Activated naive CD4-positive, alpha-beta T cell treated with anti-CD3 and anti-CD28 coated beads, Interleukin-2, amount 10 ng/mL, durations not matched to agents 7 days and 5 days (primary cell): ENCODE data around the gene DSCAML1.

Experiments
- CTCF ChIA-PET: fragments of 350-600 bp; sonication (Branson Sonifier 250); formaldehyde crosslinking; loops from one replicate; lab custom pipeline; 2021; ENCODE audit warnings: antibody characterized with exemption; lab: Charles Lee
- DNase-seq: peaks from one replicate; pipeline ENCODE4 v3.0.0-alpha.2; 2020
- H3K27ac Mint-ChIP-seq: one replicate; pipeline ENCODE4 v1.8.0; 2021; ENCODE audit warnings: mild to moderate bottlenecking, moderate library complexity, mixed read lengths
- H3K27me3 Mint-ChIP-seq: one replicate; pipeline ENCODE4 v1.8.0; 2021; ENCODE audit warnings: mild to moderate bottlenecking, mixed read lengths
- H3K36me3 Mint-ChIP-seq: one replicate; pipeline ENCODE4 v1.8.0; 2021; ENCODE audit warnings: mixed read lengths
- H3K4me1 Mint-ChIP-seq: one replicate; pipeline ENCODE4 v1.8.0; 2021; ENCODE audit warnings: mixed read lengths
- H3K4me3 Mint-ChIP-seq: one replicate; pipeline ENCODE4 v1.8.0; 2021; ENCODE audit warnings: mild to moderate bottlenecking, moderate library complexity, mixed read lengths
- H3K9me3 Mint-ChIP-seq: one replicate; pipeline ENCODE4 v1.8.0; 2021; ENCODE audit warnings: mixed read lengths

DSCAML1 gene

GRCh38 chr11:117385471-117385870 is 411.5 kb downstream of the DSCAML1 start:
- Mint-ChIP-seq H3K27me3 (no peaks in the 10 kb centered on the region), H3K27ac (no peak overlapping the region), H3K4me3 (no peak overlapping the region), H3K4me1 (peaks cover 3% of the 10 kb centered on the region), H3K36me3 (peaks cover 13% of the 10 kb centered on the region), H3K9me3 (no peaks in the 10 kb centered on the region)
- CTCF ChIA-PET: no interaction called here
- no peak for DNase-seq

DNA sequence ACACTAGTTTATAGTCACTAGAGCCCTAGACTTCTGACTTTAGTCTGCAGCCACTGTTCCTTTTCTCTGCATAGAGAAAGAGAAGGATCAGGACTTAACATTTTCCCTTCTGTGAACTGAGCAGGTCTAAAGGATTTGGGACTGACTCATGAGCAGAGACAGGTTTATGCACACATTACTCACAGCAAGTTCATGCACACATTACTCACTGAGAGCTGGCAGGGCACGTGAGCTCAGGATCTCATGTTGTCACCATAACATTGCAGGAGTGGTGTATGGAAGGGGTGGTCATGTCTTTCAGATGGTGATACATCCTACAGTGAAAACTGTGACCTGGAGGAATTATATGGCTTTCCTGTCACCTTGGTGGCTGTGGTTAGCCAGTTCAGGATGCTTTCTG is 413.0 kb downstream of the DSCAML1 start:
- CTCF ChIA-PET: no interaction called here
- Mint-ChIP-seq H3K9me3 (no peaks in the 10 kb centered on the region), H3K4me3 (no peak overlapping the region), H3K27ac (no peak overlapping the region), H3K36me3 (peaks cover 6% of the 10 kb centered on the region), H3K4me1 (peaks cover 3% of the 10 kb centered on the region), H3K27me3 (no peaks in the 10 kb centered on the region)
- no peak for DNase-seq

GRCh38 chr11:117382746-117383145 is 414.3 kb downstream of the DSCAML1 start:
- CTCF ChIA-PET: interaction anchor here (1.4 kb wide), 1 partner anchor 43 kb away, joined by 4 read pairs; no protein-coding TSS in a partner anchor
- no peak overlapping the region for H3K27ac Mint-ChIP-seq

DNA sequence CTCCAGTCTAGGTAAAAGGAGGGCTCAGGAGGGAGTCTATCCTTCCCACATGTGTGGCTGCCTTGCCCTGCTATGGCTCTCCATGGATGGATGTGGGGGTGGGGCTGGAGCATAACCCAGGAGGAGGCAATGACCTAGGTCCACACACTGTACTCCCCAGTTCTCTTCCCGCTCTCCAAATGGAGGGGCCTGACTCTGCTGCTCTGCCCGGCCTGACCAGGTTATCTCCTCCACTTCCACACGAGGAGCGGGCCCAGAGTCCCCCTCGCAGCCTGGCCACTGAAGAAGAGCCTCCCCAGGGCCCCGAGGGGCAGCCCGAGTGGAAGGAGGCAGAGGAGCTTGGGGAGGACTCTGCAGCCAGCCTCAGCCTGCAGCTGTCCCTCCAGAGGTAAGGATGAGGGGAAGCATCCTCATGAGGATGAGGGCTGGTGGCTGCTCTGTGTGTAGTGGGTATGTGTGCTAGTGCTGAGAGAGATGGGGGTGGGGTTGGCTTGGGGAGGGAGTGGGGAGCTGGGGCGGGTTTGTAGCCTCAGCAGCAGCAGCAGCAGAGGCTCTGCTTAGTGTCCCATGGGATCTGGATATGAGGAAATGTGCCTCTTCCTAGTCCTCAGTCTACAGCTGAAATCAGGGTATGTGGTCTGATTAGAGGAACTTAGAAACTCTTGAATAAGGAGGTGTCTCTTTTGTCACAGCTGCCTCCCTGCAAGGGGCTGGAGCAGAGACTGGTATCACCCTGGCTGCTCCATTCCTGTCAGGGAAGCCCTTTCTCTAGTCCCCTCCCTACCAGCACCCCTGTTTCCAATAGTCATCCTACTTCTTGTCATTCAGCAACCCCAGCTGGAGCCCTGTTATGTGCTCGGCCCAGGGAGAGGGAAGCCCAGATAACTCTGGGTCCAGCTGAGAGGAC is 415.3 kb downstream of the DSCAML1 start:
- peaks cover 2% of the 10 kb centered on the region for H3K36me3 Mint-ChIP-seq
- no peak overlapping the region for H3K4me3 Mint-ChIP-seq
- no peaks in the 10 kb centered on the region for H3K27me3 Mint-ChIP-seq
- no peaks in the 10 kb centered on the region for H3K4me1 Mint-ChIP-seq
- no peak overlapping the region for H3K27ac Mint-ChIP-seq
- DNase-seq: no peak
- CTCF ChIA-PET: interaction anchor here (1.4 kb wide), 1 partner anchor 44 kb away, joined by 4 read pairs; no protein-coding TSS in a partner anchor
- no peaks in the 10 kb centered on the region for H3K9me3 Mint-ChIP-seq

More at GRCh38 chr11:117382746-117383145, 414.3 kb downstream of the DSCAML1 start:
- Mint-ChIP-seq H3K27me3 (no peaks in the 10 kb centered on the region), H3K4me1 (no peaks in the 10 kb centered on the region), H3K36me3 (peaks cover 2% of the 10 kb centered on the region), H3K9me3 (no peaks in the 10 kb centered on the region), H3K4me3 (no peak overlapping the region)
- no peak for DNase-seq

- peaks cover 2% of the 10 kb centered on the region for H3K36me3 Mint-ChIP-seq
Measured at GRCh38 chr11:117380676-117381075, 416.3 kb downstream of the DSCAML1 start.

GRCh38 chr11:117378976-117379865 is 417.8 kb downstream of the DSCAML1 start:
- Mint-ChIP-seq H3K27me3 (no peaks in the 10 kb centered on the region), H3K9me3 (no peaks in the 10 kb centered on the region), H3K36me3 (peaks cover 9% of the 10 kb centered on the region), H3K4me3 (no peak overlapping the region), H3K4me1 (no peaks in the 10 kb centered on the region), H3K27ac (no peak overlapping the region)
- no peak for DNase-seq
- CTCF ChIA-PET: interaction anchor here (1.0 kb wide), 1 partner anchor 242 kb away, joined by 3 read pairs; no protein-coding TSS in a partner anchor

More at GRCh38 chr11:117380676-117381075, 416.3 kb downstream of the DSCAML1 start:
- no peaks in the 10 kb centered on the region for H3K9me3 Mint-ChIP-seq
- no peak for DNase-seq
- CTCF ChIA-PET: no interaction called here
- no peaks in the 10 kb centered on the region for H3K27me3 Mint-ChIP-seq
- H3K4me1 Mint-ChIP-seq: no peaks in the 10 kb centered on the region
- H3K27ac Mint-ChIP-seq: no peak overlapping the region
- no peak overlapping the region for H3K4me3 Mint-ChIP-seq
